CD14-positive monocyte (primary cell): ENCODE data around the gene TRIM65. TPM values are rescaled to one million over a fixed set of nuclear protein-coding genes. Genes with fewer than 3 reads are reported as not detected.
A peak's percentile ranks its signal among the peaks of the same experiment; 100 is the strongest.

Experiments used
- DNase-seq, 3 donors: peaks; one replicate each; pipeline ENCODE4 v3.0.0-alpha.2; 2011 to 2022
- H2AFZ ChIP-seq: 2 replicates; pipeline ENCODE4 v1.6.0; 2012; ENCODE audit warnings: mild to moderate bottlenecking, low read depth, low read length, inconsistent platforms; ENCODE audit not compliant: insufficient read depth, poor library complexity, severe bottlenecking
- H3K27ac ChIP-seq, 2 donors: 1 replicate in 1 of 2; 2 replicates in 1 of 2; pipeline ENCODE4 v1.5.1; 2012 to 2013; ENCODE audit warnings: low read length in 2 of 2, control low read depth in 1 of 2, inconsistent platforms in 1 of 2, low read depth in 1 of 2, mild to moderate bottlenecking in 1 of 2
- H3K27me3 ChIP-seq, 2 donors: one replicate each; pipeline versions ENCODE4 v1.6.0 to v1.6.1; 2011 to 2013; ENCODE audit warnings: low read length in 2 of 2; ENCODE audit not compliant: control insufficient read depth in 2 of 2, insufficient read depth in 2 of 2
- H3K36me3 ChIP-seq, 2 donors: replicated peaks in 1 of 2; 1 replicate in 1 of 2; 2 replicates in 1 of 2; pipeline versions ENCODE4 v1.5.1 to v1.6.1; 2012 to 2013; ENCODE audit warnings: low read length in 2 of 2, control low read depth in 1 of 2, inconsistent platforms in 1 of 2, mild to moderate bottlenecking in 1 of 2; ENCODE audit not compliant: insufficient read depth in 2 of 2, control insufficient read depth in 1 of 2
- H3K4me1 ChIP-seq, 2 donors: 1 replicate in 1 of 2; 2 replicates in 1 of 2; pipeline versions ENCODE4 v1.5.1 to v1.6.1; 2012 to 2013; ENCODE audit warnings: low read length in 2 of 2, control low read depth in 1 of 2, inconsistent platforms in 1 of 2, mild to moderate bottlenecking in 1 of 2, moderate library complexity in 1 of 2; ENCODE audit not compliant: insufficient read depth in 2 of 2, control insufficient read depth in 1 of 2
- H3K4me2 ChIP-seq: replicated peaks from 2 replicates; pipeline ENCODE3; 2012; ENCODE audit warnings: low read length, moderate library complexity, mild to moderate bottlenecking; ENCODE audit not compliant: poor library complexity, severe bottlenecking; ENCODE audit errors: extremely low read depth
- H3K4me3 ChIP-seq, 3 experiments: fragments of 200-600 bp in 1 of 3; sonication (generic) in 1 of 3; replicated peaks in 1 of 3; 1 replicate in 2 of 3; 2 replicates in 1 of 3; pipeline ENCODE4 v1.5.1; 2011 to 2013; ENCODE audit warnings: low read length in 3 of 3, mild to moderate bottlenecking in 3 of 3, control low read depth in 2 of 3, low read depth in 2 of 3, inconsistent platforms in 1 of 3, moderate library complexity in 1 of 3
- H3K79me2 ChIP-seq: 2 replicates; pipeline ENCODE4 v1.6.0; 2012; ENCODE audit warnings: mild to moderate bottlenecking, control low read depth, inconsistent platforms, low read length, moderate library complexity; ENCODE audit not compliant: insufficient read depth
- H3K9ac ChIP-seq: 2 replicates; pipeline ENCODE4 v1.6.0; 2017; ENCODE audit warnings: low read length, mild to moderate bottlenecking; ENCODE audit not compliant: insufficient read depth, poor library complexity, severe bottlenecking
- H3K9me3 ChIP-seq, 2 donors: replicated peaks in 1 of 2; 1 replicate in 1 of 2; 2 replicates in 1 of 2; pipeline versions ENCODE4 v1.5.1 to v1.6.1; 2012 to 2013; ENCODE audit warnings: low read length in 2 of 2, control low read depth in 1 of 2; ENCODE audit not compliant: control insufficient read depth in 1 of 2, insufficient read depth in 1 of 2
- H4K20me1 ChIP-seq: 2 replicates; pipeline ENCODE4 v1.6.0; 2012; ENCODE audit warnings: mild to moderate bottlenecking, low read length, control low read depth, moderate library complexity; ENCODE audit not compliant: insufficient read depth
- H3K27ac Mint-ChIP-seq, 7 donors: one replicate each; pipeline ENCODE4 v1.8.0; 2020; ENCODE audit warnings: mild to moderate bottlenecking in 7 of 7, mixed read lengths in 7 of 7, moderate library complexity in 6 of 7, inconsistent platforms in 2 of 7
- H3K27me3 Mint-ChIP-seq, 3 donors: one replicate each; pipeline ENCODE4 v1.8.0; 2021 to 2022; ENCODE audit warnings: low read depth in 3 of 3, mild to moderate bottlenecking in 3 of 3, mixed read lengths in 3 of 3, moderate library complexity in 3 of 3, inconsistent platforms in 1 of 3
- H3K36me3 Mint-ChIP-seq, 2 donors: one replicate each; pipeline ENCODE4 v1.8.0; 2020; ENCODE audit warnings: mixed read lengths in 2 of 2, inconsistent platforms in 1 of 2, mild to moderate bottlenecking in 1 of 2
- H3K4me1 Mint-ChIP-seq: one replicate; pipeline ENCODE4 v1.8.0; 2020; ENCODE audit warnings: mild to moderate bottlenecking, mixed read lengths
- H3K4me3 Mint-ChIP-seq, 2 donors: one replicate each; pipeline ENCODE4 v1.8.0; 2020; ENCODE audit warnings: mild to moderate bottlenecking in 2 of 2, mixed read lengths in 2 of 2, moderate library complexity in 1 of 2
- H3K9me3 Mint-ChIP-seq, 7 donors: one replicate each; pipeline ENCODE4 v1.8.0; 2020 to 2022; ENCODE audit warnings: mixed read lengths in 7 of 7, mild to moderate bottlenecking in 6 of 7, moderate library complexity in 6 of 7, inconsistent platforms in 2 of 7
- WGBS: methylation state at CpG from one replicate; pipeline ENCODE4 v1.1.5; 2013; ENCODE audit warnings: missing lambda C conversion rate; ENCODE audit not compliant: insufficient coverage; 5-methylcytosine and 5-hydroxymethylcytosine counted together
- intact Hi-C, 2 donors: fragments of 100-400 bp; cut with micrococcal nuclease; formaldehyde crosslinking; loops; one replicate each; pipeline versions ENCODE4 v1.15.0 to v1.15.1; 2023
- polyA plus RNA-seq, 3 donors: library from polyadenylated mRNA; depleted of rRNA in 1 of 3; unstranded in 2 of 3; stranded (reverse) in 1 of 3; fragments of 300-500 nt in 2 of 3; fragments of >200 nt in 1 of 3; fragmentation: Illumina TruSeq in 2 of 3; gene quantifications; 1 replicate in 2 of 3; 2 replicates in 1 of 3; pipeline ENCODE4 v1.2.3, GENCODE V29; 2012 to 2021
- TF ChIP-seq, protein P1 (sequence below): fragments of 200-600 bp; IDR thresholded peaks from one replicate; pipeline ENCODE4 v1.8.0; 2022; ENCODE audit warnings: antibody characterized with exemption, mild to moderate bottlenecking

TRIM65 gene
- polyA plus RNA-seq, 3 donors = 5.6 to 10.4 (median 5.9) TPM

DNA sequence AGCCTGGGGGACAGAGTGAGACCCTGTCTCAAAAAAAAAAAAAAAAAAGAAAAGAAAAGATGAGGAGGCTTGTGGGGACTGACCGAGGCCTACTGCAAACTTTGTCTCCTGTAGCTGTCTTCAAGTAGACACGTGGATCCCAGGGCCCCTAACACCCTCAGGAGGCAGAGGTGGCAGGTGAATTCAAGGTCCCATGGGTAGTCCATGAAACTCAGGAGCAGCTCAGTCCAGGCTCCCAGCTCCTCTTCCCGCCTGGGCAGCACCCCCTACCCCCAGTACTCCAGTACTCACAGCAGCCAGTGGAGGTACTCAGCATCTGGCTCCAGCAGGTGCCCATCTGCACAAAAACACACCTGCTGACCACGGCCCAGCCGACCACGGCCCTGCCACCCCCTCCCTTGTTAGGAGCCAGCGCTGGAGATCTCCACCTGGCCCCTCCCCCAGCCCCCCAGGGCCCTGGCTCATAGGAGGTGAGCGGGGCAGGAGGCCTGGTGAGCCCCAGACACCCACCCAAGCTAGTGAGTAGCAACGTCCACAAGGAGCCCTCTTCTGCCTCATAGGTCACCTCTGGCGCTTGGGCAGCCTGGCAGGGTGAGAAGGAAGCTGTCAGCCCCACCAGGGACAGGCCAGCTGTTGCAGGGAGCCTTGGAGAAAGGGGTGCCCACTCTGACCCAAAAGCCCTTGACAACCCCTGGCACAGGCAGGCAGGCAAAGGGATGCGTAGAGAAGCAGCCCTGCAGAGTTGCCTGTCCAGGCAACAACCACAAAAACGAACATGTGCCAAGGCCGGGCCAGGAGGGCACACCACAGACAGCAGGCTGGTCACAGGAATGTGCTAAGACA, 4.2 kb upstream of the TRIM65 start:
- no peak overlapping the region for H2AFZ ChIP-seq
- Mint-ChIP-seq H3K4me3 (no peak overlapping the region), H3K36me3 (peaks cover 33 to 49% of the 10 kb centered on the region in 2 donors), H3K27ac (peak overlapping the region in 1 of 7 donors; percentile 68), H3K4me1 (peaks cover 16% of the 10 kb centered on the region), H3K27me3 (peaks cover 0 to 2% (median 2%) of the 10 kb centered on the region in 3 donors), H3K9me3 (peaks cover 0 to 2% (median 0%) of the 10 kb centered on the region in 7 donors)
- no peaks in the 10 kb centered on the region for H4K20me1 ChIP-seq
- H3K27ac ChIP-seq = no peak overlapping the region
- no peak overlapping the region for H3K9ac ChIP-seq
- H3K4me2 ChIP-seq = no peak overlapping the region
- no peaks in the 10 kb centered on the region for H3K27me3 ChIP-seq
- H3K4me1 ChIP-seq = peaks cover 25 to 30% of the 10 kb centered on the region in 2 donors
- H3K79me2 ChIP-seq = peaks cover 13% of the 10 kb centered on the region
- no peak for DNase-seq
- WGBS = 90% methylated on average over 11 of the region's 13 CpGs
- no peak overlapping the region for H3K4me3 ChIP-seq
- peaks cover 42 to 44% of the 10 kb centered on the region in 2 donors for H3K36me3 ChIP-seq
- TF ChIP-seq, protein P1, sequence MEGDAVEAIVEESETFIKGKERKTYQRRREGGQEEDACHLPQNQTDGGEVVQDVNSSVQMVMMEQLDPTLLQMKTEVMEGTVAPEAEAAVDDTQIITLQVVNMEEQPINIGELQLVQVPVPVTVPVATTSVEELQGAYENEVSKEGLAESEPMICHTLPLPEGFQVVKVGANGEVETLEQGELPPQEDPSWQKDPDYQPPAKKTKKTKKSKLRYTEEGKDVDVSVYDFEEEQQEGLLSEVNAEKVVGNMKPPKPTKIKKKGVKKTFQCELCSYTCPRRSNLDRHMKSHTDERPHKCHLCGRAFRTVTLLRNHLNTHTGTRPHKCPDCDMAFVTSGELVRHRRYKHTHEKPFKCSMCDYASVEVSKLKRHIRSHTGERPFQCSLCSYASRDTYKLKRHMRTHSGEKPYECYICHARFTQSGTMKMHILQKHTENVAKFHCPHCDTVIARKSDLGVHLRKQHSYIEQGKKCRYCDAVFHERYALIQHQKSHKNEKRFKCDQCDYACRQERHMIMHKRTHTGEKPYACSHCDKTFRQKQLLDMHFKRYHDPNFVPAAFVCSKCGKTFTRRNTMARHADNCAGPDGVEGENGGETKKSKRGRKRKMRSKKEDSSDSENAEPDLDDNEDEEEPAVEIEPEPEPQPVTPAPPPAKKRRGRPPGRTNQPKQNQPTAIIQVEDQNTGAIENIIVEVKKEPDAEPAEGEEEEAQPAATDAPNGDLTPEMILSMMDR = no peak
- H3K9me3 ChIP-seq = no peaks in the 10 kb centered on the region
- intact Hi-C loops = loop anchor here in 1 of 2 donors (5.0 kb wide), 1 partner anchor 41 kb away; the partner anchor contains the start of gene FBF1

DNA sequence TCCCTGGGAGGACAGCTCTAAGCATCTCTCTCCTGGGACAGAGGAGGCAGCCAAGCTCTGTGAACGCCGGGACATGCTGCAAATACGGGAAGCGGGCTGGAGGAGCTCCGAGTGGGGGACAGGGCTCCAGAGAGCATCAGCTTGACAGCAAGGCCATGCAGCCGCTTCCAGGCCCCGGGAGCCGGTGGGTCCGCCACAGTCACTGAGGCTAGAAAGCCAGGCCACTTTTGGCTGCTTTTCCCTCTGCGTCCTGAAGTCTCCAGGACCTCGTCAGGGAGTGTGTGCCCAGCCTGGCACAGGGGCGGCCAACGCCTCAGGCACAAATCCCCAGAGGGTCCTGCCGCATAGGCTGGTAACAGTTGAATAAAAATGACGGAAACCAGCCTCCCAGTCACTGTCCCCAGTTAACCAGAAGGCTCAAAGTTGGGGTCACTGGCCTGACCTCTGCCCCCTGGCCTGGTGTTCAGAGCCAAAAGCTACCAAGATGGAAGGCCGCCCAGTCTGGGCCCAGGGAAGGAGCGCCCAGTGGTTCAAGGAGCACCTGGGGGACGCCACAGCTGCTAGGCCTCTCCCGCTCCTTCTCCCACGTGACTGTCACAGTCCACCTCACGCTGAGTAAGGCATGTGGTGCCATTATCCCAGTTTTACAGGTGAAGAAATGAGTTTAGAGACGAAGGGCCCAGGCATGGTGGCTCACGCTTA, 3.2 kb upstream of the TRIM65 start:
- H3K4me1 ChIP-seq = peaks cover 25 to 30% of the 10 kb centered on the region in 2 donors
- no peak overlapping the region for H2AFZ ChIP-seq
- peaks cover 42 to 44% of the 10 kb centered on the region in 2 donors for H3K36me3 ChIP-seq
- peak overlapping the region in 1 of 7 donors; percentile 6 for H3K27ac Mint-ChIP-seq
- DNase-seq = no peak
- no peak overlapping the region for H3K4me3 ChIP-seq
- H3K9me3 Mint-ChIP-seq = peaks cover 0 to 2% (median 0%) of the 10 kb centered on the region in 7 donors
- H3K27ac ChIP-seq = no peak overlapping the region
- H3K9ac ChIP-seq = no peak overlapping the region
- peaks cover 23% of the 10 kb centered on the region for H3K79me2 ChIP-seq
- peaks cover 0 to 2% (median 2%) of the 10 kb centered on the region in 3 donors for H3K27me3 Mint-ChIP-seq
- no peak overlapping the region for H3K4me2 ChIP-seq
- H3K4me1 Mint-ChIP-seq = peaks cover 19% of the 10 kb centered on the region
- TF ChIP-seq, protein P1 = no peak
- peaks cover 4% of the 10 kb centered on the region for H4K20me1 ChIP-seq
- H3K36me3 Mint-ChIP-seq = peaks cover 33 to 51% of the 10 kb centered on the region in 2 donors
- intact Hi-C loops = loop anchor here in 1 of 2 donors (5.0 kb wide), 2 partner anchors 42 to 43 kb away; partner anchors contain the start of genes FBF1 and WBP2
- no peak overlapping the region for H3K4me3 Mint-ChIP-seq
- H3K27me3 ChIP-seq = no peaks in the 10 kb centered on the region
- H3K9me3 ChIP-seq = no peaks in the 10 kb centered on the region
- WGBS = over 99% methylated on average over 23 of the region's 23 CpGs
